ENCODE measurements around the gene CASQ2.
A peak's percentile ranks its signal among the peaks of the same experiment; 100 is the strongest.

Gene CASQ2

GRCh38 chr1:115669002-115669673, 99.4 kb downstream of the CASQ2 start:
- no CpG with 5 or more reads among the region's 5 CpGs for WGBS, 2 donors (ENCODE audit: extremely low coverage in 2 of 2, insufficient read length in 2 of 2, insufficient replicate concordance in 1 of 2)
- Histone ChIP-seq H4K91ac (ENCODE audit: low read depth, low read length, poor library complexity) (no peak overlapping the region), H3K4me1 (ENCODE audit: control insufficient read depth in 2 of 2, insufficient read depth in 1 of 2, low read depth in 1 of 2, low read length in 2 of 2) (peaks cover 0 to 5% of the 10 kb centered on the region in 2 donors), H3K27ac (replicated peaks; ENCODE audit: low read length) (no peak overlapping the region), H3K36me3 (replicated peaks in 1 of 2; ENCODE audit: control insufficient read depth in 2 of 2, insufficient read depth in 2 of 2, low read length in 2 of 2) (peaks cover 5 to 14% of the 10 kb centered on the region in 2 donors), H2AFZ (ENCODE audit: low read length) (no peak overlapping the region), H3K4ac (ENCODE audit: low read length) (no peak overlapping the region), H2BK120ac (ENCODE audit: low read depth, low read length) (no peak overlapping the region), H2BK5ac (ENCODE audit: low read length) (no peak overlapping the region), H3K27me3 (ENCODE audit: control insufficient read depth in 3 of 3, insufficient read depth in 3 of 3, low read depth in 1 of 3, low read length in 3 of 3) (no peaks in the 10 kb centered on the region), H4K8ac (ENCODE audit: low read depth, low read length) (no peak overlapping the region), H3K9ac (ENCODE audit: low read depth, low read length, poor library complexity) (no peak overlapping the region), H3K4me2 (ENCODE audit: insufficient read depth, low read length, poor library complexity, severe bottlenecking) (no peak overlapping the region), H3K18ac (ENCODE audit: low read length) (no peak overlapping the region), H3K4me3 (ENCODE audit: low read length in 2 of 2) (no peak overlapping the region), H2AK5ac (ENCODE audit: low read depth, low read length) (no peak overlapping the region), H2BK12ac (ENCODE audit: low read length) (no peak overlapping the region), H2BK15ac (ENCODE audit: low read length) (no peak overlapping the region), H3K79me1 (ENCODE audit: low read depth, low read length) (no peaks in the 10 kb centered on the region), H3K23ac (ENCODE audit: low read depth, low read length, poor library complexity) (no peak overlapping the region), H3K9me3 (replicated peaks in 1 of 2; ENCODE audit: control insufficient read depth in 2 of 2, insufficient read depth in 1 of 2, low read depth in 1 of 2, low read length in 2 of 2) (no peaks in the 10 kb centered on the region), H3K14ac (ENCODE audit: low read length) (no peak overlapping the region)
- DNase-seq (ENCODE audit: low spot score), result no peak

DNA sequence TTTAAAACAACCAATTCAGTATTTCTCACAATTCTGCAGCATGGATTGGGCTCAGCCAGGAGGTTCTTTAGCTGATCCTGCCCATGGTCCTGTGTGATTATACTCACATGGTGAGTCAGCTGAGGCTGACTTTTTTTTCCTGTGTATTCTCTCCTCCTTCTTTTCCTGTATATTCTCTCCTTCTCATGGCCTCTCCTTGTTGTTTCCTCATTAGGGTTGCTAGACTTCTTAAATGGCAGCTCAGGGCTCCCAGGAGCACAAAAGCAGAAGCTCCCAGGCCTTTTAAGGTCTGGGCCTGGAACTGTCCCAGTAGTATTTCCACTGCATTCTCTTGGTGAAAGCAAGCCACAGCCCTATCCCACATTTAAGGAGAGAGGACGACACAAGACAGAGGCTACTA, 99.9 kb downstream of the CASQ2 start:
- Histone ChIP-seq H3K79me1 (ENCODE audit: low read depth, low read length) (no peaks in the 10 kb centered on the region), H2BK12ac (ENCODE audit: low read length) (no peak overlapping the region), H3K14ac (ENCODE audit: low read length) (no peak overlapping the region), H2BK15ac (ENCODE audit: low read length) (no peak overlapping the region), H3K23ac (ENCODE audit: low read depth, low read length, poor library complexity) (no peak overlapping the region), H3K4me1 (ENCODE audit: control insufficient read depth in 2 of 2, insufficient read depth in 1 of 2, low read depth in 1 of 2, low read length in 2 of 2) (peaks cover 0 to 2% of the 10 kb centered on the region in 2 donors), H3K27me3 (ENCODE audit: control insufficient read depth in 3 of 3, insufficient read depth in 3 of 3, low read depth in 1 of 3, low read length in 3 of 3) (no peaks in the 10 kb centered on the region), H3K18ac (ENCODE audit: low read length) (no peak overlapping the region), H2AK5ac (ENCODE audit: low read depth, low read length) (no peak overlapping the region), H3K4me3 (ENCODE audit: low read length in 2 of 2) (no peak overlapping the region), H3K36me3 (replicated peaks in 1 of 2; ENCODE audit: control insufficient read depth in 2 of 2, insufficient read depth in 2 of 2, low read length in 2 of 2) (peaks cover 9 to 20% of the 10 kb centered on the region in 2 donors), H3K9me3 (replicated peaks in 1 of 2; ENCODE audit: control insufficient read depth in 2 of 2, insufficient read depth in 1 of 2, low read depth in 1 of 2, low read length in 2 of 2) (no peaks in the 10 kb centered on the region), H4K8ac (ENCODE audit: low read depth, low read length) (no peak overlapping the region), H3K27ac (replicated peaks; ENCODE audit: low read length) (no peak overlapping the region), H3K9ac (ENCODE audit: low read depth, low read length, poor library complexity) (no peak overlapping the region), H4K91ac (ENCODE audit: low read depth, low read length, poor library complexity) (no peak overlapping the region), H3K4me2 (ENCODE audit: insufficient read depth, low read length, poor library complexity, severe bottlenecking) (no peak overlapping the region), H2AFZ (ENCODE audit: low read length) (no peak overlapping the region), H2BK120ac (ENCODE audit: low read depth, low read length) (no peak overlapping the region), H2BK5ac (ENCODE audit: low read length) (no peak overlapping the region), H3K4ac (ENCODE audit: low read length) (no peak overlapping the region)
- DNase-seq (ENCODE audit: low spot score), result no peak
- WGBS, 2 donors (ENCODE audit: extremely low coverage in 2 of 2, insufficient read length in 2 of 2, insufficient replicate concordance in 1 of 2), result no CpG with 5 or more reads among the region's 1 CpG

DNA sequence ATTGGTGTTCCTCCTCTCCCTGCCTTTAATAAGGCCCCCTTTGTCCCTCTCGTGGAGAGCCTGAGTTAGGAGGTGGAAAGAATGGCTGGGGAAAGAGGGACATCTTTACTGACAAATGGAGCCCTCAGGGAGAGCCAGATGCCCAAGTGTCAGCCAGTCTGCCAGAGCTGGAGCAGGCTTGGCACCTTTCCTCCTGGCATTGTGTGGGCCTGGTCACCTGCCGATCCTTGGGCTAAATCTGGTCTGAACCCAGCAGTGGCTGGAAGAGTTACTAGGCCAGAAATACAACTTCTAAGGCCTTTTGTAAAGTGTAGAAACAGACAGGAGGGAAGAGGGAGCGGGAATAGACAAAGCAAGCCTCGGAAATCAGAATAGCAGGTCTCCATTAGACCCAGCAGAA, 101.8 kb downstream of the CASQ2 start:
- Histone ChIP-seq H3K9me3 (replicated peaks in 1 of 2; ENCODE audit: control insufficient read depth in 2 of 2, insufficient read depth in 1 of 2, low read depth in 1 of 2, low read length in 2 of 2) (no peaks in the 10 kb centered on the region), H2AFZ (ENCODE audit: low read length) (no peak overlapping the region), H3K4me3 (ENCODE audit: low read length in 2 of 2) (no peak overlapping the region), H4K91ac (ENCODE audit: low read depth, low read length, poor library complexity) (no peak overlapping the region), H3K9ac (ENCODE audit: low read depth, low read length, poor library complexity) (no peak overlapping the region), H3K4me2 (ENCODE audit: insufficient read depth, low read length, poor library complexity, severe bottlenecking) (no peak overlapping the region), H3K14ac (ENCODE audit: low read length) (no peak overlapping the region), H2BK120ac (ENCODE audit: low read depth, low read length) (no peak overlapping the region), H3K36me3 (replicated peaks in 1 of 2; ENCODE audit: control insufficient read depth in 2 of 2, insufficient read depth in 2 of 2, low read length in 2 of 2) (peaks cover 12 to 22% of the 10 kb centered on the region in 2 donors), H3K18ac (ENCODE audit: low read length) (no peak overlapping the region), H2BK12ac (ENCODE audit: low read length) (no peak overlapping the region), H3K4me1 (ENCODE audit: control insufficient read depth in 2 of 2, insufficient read depth in 1 of 2, low read depth in 1 of 2, low read length in 2 of 2) (peaks cover 0 to 2% of the 10 kb centered on the region in 2 donors), H4K8ac (ENCODE audit: low read depth, low read length) (no peak overlapping the region), H3K4ac (ENCODE audit: low read length) (no peak overlapping the region), H2AK5ac (ENCODE audit: low read depth, low read length) (no peak overlapping the region), H3K79me1 (ENCODE audit: low read depth, low read length) (no peaks in the 10 kb centered on the region), H2BK15ac (ENCODE audit: low read length) (no peak overlapping the region), H3K23ac (ENCODE audit: low read depth, low read length, poor library complexity) (no peak overlapping the region), H3K27ac (replicated peaks; ENCODE audit: low read length) (no peak overlapping the region), H3K27me3 (ENCODE audit: control insufficient read depth in 3 of 3, insufficient read depth in 3 of 3, low read depth in 1 of 3, low read length in 3 of 3) (no peaks in the 10 kb centered on the region), H2BK5ac (ENCODE audit: low read length) (no peak overlapping the region)
- no CpG with 5 or more reads among the region's 4 CpGs for WGBS, 2 donors (ENCODE audit: extremely low coverage in 2 of 2, insufficient read length in 2 of 2, insufficient replicate concordance in 1 of 2)
- DNase-seq (ENCODE audit: low spot score), result no peak

DNA sequence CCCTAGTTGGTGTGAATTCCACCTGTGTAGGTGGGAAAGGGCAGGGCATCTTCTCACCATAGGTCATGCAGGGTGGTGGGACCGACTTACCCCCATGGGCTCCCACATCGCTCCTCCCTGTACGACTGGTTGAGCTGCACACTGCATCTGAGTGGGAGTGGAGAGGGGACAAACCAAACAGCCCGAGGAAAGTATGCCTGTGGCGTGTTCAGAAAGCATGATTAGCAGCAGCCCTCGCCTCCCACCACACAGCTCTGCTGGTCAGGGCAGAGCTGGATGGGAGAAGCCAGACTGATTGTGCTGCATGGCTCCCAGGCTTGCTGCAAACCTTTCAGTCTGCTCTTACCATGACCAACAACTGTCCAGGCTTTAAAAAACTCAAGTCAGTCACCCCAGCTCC, 102.3 kb downstream of the CASQ2 start:
- H2AK5ac ChIP-seq (ENCODE audit: low read depth, low read length), result no peak overlapping the region
- no peak overlapping the region for H3K14ac ChIP-seq (ENCODE audit: low read length)
- no peak overlapping the region for H3K23ac ChIP-seq (ENCODE audit: low read depth, low read length, poor library complexity)
- H3K18ac ChIP-seq (ENCODE audit: low read length), result peak overlapping the region; percentile 15
- no peak overlapping the region for H2BK15ac ChIP-seq (ENCODE audit: low read length)
- no peak overlapping the region for H3K9ac ChIP-seq (ENCODE audit: low read depth, low read length, poor library complexity)
- H3K79me1 ChIP-seq (ENCODE audit: low read depth, low read length), result no peaks in the 10 kb centered on the region
- peaks cover 12 to 22% of the 10 kb centered on the region in 2 donors for H3K36me3 ChIP-seq (replicated peaks in 1 of 2; ENCODE audit: control insufficient read depth in 2 of 2, insufficient read depth in 2 of 2, low read length in 2 of 2)
- H3K4me1 ChIP-seq (ENCODE audit: control insufficient read depth in 2 of 2, insufficient read depth in 1 of 2, low read depth in 1 of 2, low read length in 2 of 2), result peaks cover 0 to 2% of the 10 kb centered on the region in 2 donors
- no peak overlapping the region for H2BK120ac ChIP-seq (ENCODE audit: low read depth, low read length)
- H2AFZ ChIP-seq (ENCODE audit: low read length), result no peak overlapping the region
- WGBS, 2 donors (ENCODE audit: extremely low coverage in 2 of 2, insufficient read length in 2 of 2, insufficient replicate concordance in 1 of 2), result no CpG with 5 or more reads among the region's 6 CpGs
- no peak overlapping the region for H2BK5ac ChIP-seq (ENCODE audit: low read length)
- H3K4me2 ChIP-seq (ENCODE audit: insufficient read depth, low read length, poor library complexity, severe bottlenecking), result no peak overlapping the region
- H3K4me3 ChIP-seq (ENCODE audit: low read length in 2 of 2), result no peak overlapping the region
- no peak overlapping the region for H4K91ac ChIP-seq (ENCODE audit: low read depth, low read length, poor library complexity)
- H3K9me3 ChIP-seq (replicated peaks in 1 of 2; ENCODE audit: control insufficient read depth in 2 of 2, insufficient read depth in 1 of 2, low read depth in 1 of 2, low read length in 2 of 2), result no peaks in the 10 kb centered on the region
- H4K8ac ChIP-seq (ENCODE audit: low read depth, low read length), result no peak overlapping the region
- H3K27ac ChIP-seq (replicated peaks; ENCODE audit: low read length), result no peak overlapping the region
- no peaks in the 10 kb centered on the region for H3K27me3 ChIP-seq (ENCODE audit: control insufficient read depth in 3 of 3, insufficient read depth in 3 of 3, low read depth in 1 of 3, low read length in 3 of 3)
- H2BK12ac ChIP-seq (ENCODE audit: low read length), result no peak overlapping the region
- no peak overlapping the region for H3K4ac ChIP-seq (ENCODE audit: low read length)
- no peak for DNase-seq (ENCODE audit: low spot score)

Measured in neuronal stem cell (in vitro differentiated cells).